ENCODE measurements around the gene FRMD5. TPM values are rescaled to one million over a fixed set of nuclear protein-coding genes. Genes with fewer than 3 reads are reported as not detected.

FRMD5 gene
- polyA plus RNA-seq, 3 donors = not detected

GRCh38 chr15:43912208-43912607 is 282.9 kb downstream of the FRMD5 start:
- Histone ChIP-seq H3K4me1 (ENCODE audit: control insufficient read depth in 1 of 2, insufficient read depth in 2 of 2, low read length in 2 of 2) (no peaks in the 10 kb centered on the region), H3K79me2 (ENCODE audit: insufficient read depth, low read length) (no peaks in the 10 kb centered on the region), H3K9me3 (replicated peaks in 1 of 2; ENCODE audit: control insufficient read depth in 1 of 2, insufficient read depth in 1 of 2, low read length in 2 of 2) (no peaks in the 10 kb centered on the region), H3K27me3 (ENCODE audit: control insufficient read depth in 2 of 2, insufficient read depth in 2 of 2, low read length in 2 of 2) (no peaks in the 10 kb centered on the region), H2AFZ (ENCODE audit: insufficient read depth, low read depth, low read length, poor library complexity, severe bottlenecking) (no peak overlapping the region), H3K36me3 (replicated peaks in 1 of 2; ENCODE audit: control insufficient read depth in 1 of 2, insufficient read depth in 2 of 2, low read length in 2 of 2) (no peaks in the 10 kb centered on the region), H3K9ac (ENCODE audit: insufficient read depth, low read length, poor library complexity, severe bottlenecking) (no peak overlapping the region), H3K4me3 (replicated peaks in 1 of 3; ENCODE audit: low read depth in 2 of 3, low read length in 3 of 3) (no peak overlapping the region), H3K27ac (ENCODE audit: low read depth in 1 of 2, low read length in 2 of 2) (no peak overlapping the region), H3K4me2 (replicated peaks; ENCODE audit: extremely low read depth, low read length, poor library complexity, severe bottlenecking) (no peak overlapping the region), H4K20me1 (ENCODE audit: insufficient read depth, low read length) (no peaks in the 10 kb centered on the region)
- H3K9me3 Mint-ChIP-seq = peaks cover 0 to 2% (median 0%) of the 10 kb centered on the region in 7 donors
- H3K36me3 Mint-ChIP-seq = no peaks in the 10 kb centered on the region
- no CpG with 5 or more reads among the region's 6 CpGs for WGBS (ENCODE audit: insufficient coverage)
- no peak for TF ChIP-seq CTCF (IDR thresholded peaks at IDR 0.05)
- H3K27ac Mint-ChIP-seq = no peak overlapping the region
- intact Hi-C loops (cut with micrococcal nuclease) = no loop called here
- DNase-seq = no peak
- no peak overlapping the region for H3K4me3 Mint-ChIP-seq
- H3K4me1 Mint-ChIP-seq = no peaks in the 10 kb centered on the region
- H3K27me3 Mint-ChIP-seq (ENCODE audit: low read depth in 3 of 3) = peaks cover 1 to 8% (median 3%) of the 10 kb centered on the region in 3 donors

- H3K4me3 Mint-ChIP-seq = no peak overlapping the region
- 100% methylated on average over 1 of the region's 4 CpGs for WGBS (ENCODE audit: insufficient coverage)
- Histone ChIP-seq H3K79me2 (ENCODE audit: insufficient read depth, low read length) (no peaks in the 10 kb centered on the region), H3K27me3 (ENCODE audit: control insufficient read depth in 2 of 2, insufficient read depth in 2 of 2, low read length in 2 of 2) (no peaks in the 10 kb centered on the region), H2AFZ (ENCODE audit: insufficient read depth, low read depth, low read length, poor library complexity, severe bottlenecking) (no peak overlapping the region), H3K9me3 (replicated peaks in 1 of 2; ENCODE audit: control insufficient read depth in 1 of 2, insufficient read depth in 1 of 2, low read length in 2 of 2) (no peaks in the 10 kb centered on the region), H3K4me3 (replicated peaks in 1 of 3; ENCODE audit: low read depth in 2 of 3, low read length in 3 of 3) (no peak overlapping the region), H3K4me1 (ENCODE audit: control insufficient read depth in 1 of 2, insufficient read depth in 2 of 2, low read length in 2 of 2) (no peaks in the 10 kb centered on the region), H4K20me1 (ENCODE audit: insufficient read depth, low read length) (no peaks in the 10 kb centered on the region), H3K36me3 (replicated peaks in 1 of 2; ENCODE audit: control insufficient read depth in 1 of 2, insufficient read depth in 2 of 2, low read length in 2 of 2) (no peaks in the 10 kb centered on the region), H3K9ac (ENCODE audit: insufficient read depth, low read length, poor library complexity, severe bottlenecking) (no peak overlapping the region), H3K27ac (ENCODE audit: low read depth in 1 of 2, low read length in 2 of 2) (no peak overlapping the region), H3K4me2 (replicated peaks; ENCODE audit: extremely low read depth, low read length, poor library complexity, severe bottlenecking) (no peak overlapping the region)
- H3K9me3 Mint-ChIP-seq = peaks cover 0 to 2% (median 0%) of the 10 kb centered on the region in 7 donors
- TF ChIP-seq CTCF (IDR thresholded peaks at IDR 0.05) = no peak
- no peaks in the 10 kb centered on the region for H3K4me1 Mint-ChIP-seq
- no peaks in the 10 kb centered on the region for H3K36me3 Mint-ChIP-seq
- no peak overlapping the region for H3K27ac Mint-ChIP-seq
- intact Hi-C loops (cut with micrococcal nuclease) = no loop called here
- peaks cover 1 to 8% (median 3%) of the 10 kb centered on the region in 3 donors for H3K27me3 Mint-ChIP-seq (ENCODE audit: low read depth in 3 of 3)
- no peak for DNase-seq
Observed at GRCh38 chr15:43911235-43911781, 283.8 kb downstream of the FRMD5 start.
